PC-9 (cell line): ENCODE data around the gene DMKN. TPM values are rescaled to one million over a fixed set of nuclear protein-coding genes. Genes with fewer than 3 reads are reported as not detected.
A peak's percentile ranks its signal among the peaks of the same experiment; 100 is the strongest.

Experiments used
- BruUV-seq: library from RNA; stranded (reverse); fragments of 400-500 nt; replicated peaks from 2 replicates; lab custom pipeline; 2021; lab: Mats Ljungman, UMichigan
- CTCF ChIA-PET: fragments of 300-600 bp; sonication (Branson Sonifier 250); formaldehyde crosslinking; loops from one replicate; lab custom pipeline; 2022; ENCODE audit warnings: antibody characterized with exemption; lab: Charles Lee
- POLR2A ChIA-PET: fragments of 300-600 bp; sonication (Branson Sonifier 250); formaldehyde crosslinking; loops from one replicate; lab custom pipeline; 2022; ENCODE audit warnings: antibody characterized with exemption; ENCODE audit not compliant: unreplicated experiment; lab: Charles Lee
- DNase-seq, 2 experiments: peaks; one replicate each; pipeline versions ENCODE4 v3.0.0 to v3.0.0-alpha.2; 2015 to 2022; ENCODE audit warnings: mixed read lengths in 1 of 2
- H2AFZ ChIP-seq: fragments of 200-600 bp; sonication (generic); 2 replicates; pipeline ENCODE4 v1.8.1; 2017; ENCODE audit warnings: antibody characterized with exemption
- H3F3A ChIP-seq: fragments of 200-600 bp; sonication (generic); 2 replicates; pipeline ENCODE4 v1.8.1; 2017; ENCODE audit warnings: antibody characterized with exemption, mild to moderate bottlenecking, low read depth; ENCODE audit not compliant: insufficient read depth
- H3K27ac ChIP-seq: fragments of 200-600 bp; sonication (generic); 2 replicates; pipeline ENCODE4 v1.6.1; 2016; ENCODE audit warnings: mixed run types
- H3K27me3 ChIP-seq: fragments of 200-600 bp; sonication (generic); 2 replicates; pipeline ENCODE4 v1.6.1; 2016; ENCODE audit warnings: low read depth, mixed run types; ENCODE audit not compliant: insufficient read depth
- H3K36me3 ChIP-seq: fragments of 200-600 bp; sonication (generic); 2 replicates; pipeline ENCODE4 v1.6.1; 2016; ENCODE audit warnings: low read depth, mixed run types
- H3K4me1 ChIP-seq: fragments of 200-600 bp; sonication (generic); replicated peaks from 2 replicates; pipeline ENCODE4 v1.6.1; 2016; ENCODE audit warnings: mixed run types; ENCODE audit not compliant: insufficient read depth
- H3K4me2 ChIP-seq: fragments of 200-600 bp; sonication (generic); 2 replicates; pipeline ENCODE4 v1.6.1; 2017; ENCODE audit warnings: mixed run types
- H3K4me3 ChIP-seq: fragments of 200-600 bp; sonication (generic); 2 replicates; pipeline ENCODE4 v1.6.1; 2016; ENCODE audit warnings: mixed run types
- H3K79me2 ChIP-seq: fragments of 200-600 bp; sonication (generic); 2 replicates; pipeline ENCODE4 v1.6.1; 2017; ENCODE audit warnings: low read depth, mixed run types
- H3K9me2 ChIP-seq: fragments of 200-600 bp; sonication (generic); 2 replicates; pipeline ENCODE4 v1.8.1; 2017; ENCODE audit warnings: mild to moderate bottlenecking; ENCODE audit not compliant: insufficient read depth
- H3K9me3 ChIP-seq: fragments of 200-600 bp; sonication (generic); 2 replicates; pipeline ENCODE4 v1.8.1; 2016; ENCODE audit warnings: low read depth; ENCODE audit not compliant: insufficient read depth
- H4K20me1 ChIP-seq: fragments of 200-600 bp; sonication (generic); 2 replicates; pipeline ENCODE4 v1.8.1; 2017; ENCODE audit not compliant: insufficient read depth
- CTCF ChIP-seq: fragments of 200-600 bp; sonication (generic); conservative IDR thresholded peaks from 2 replicates; pipeline ENCODE4 v1.6.1; 2017; ENCODE audit warnings: mixed run types, antibody characterized with exemption, mild to moderate bottlenecking, moderate library complexity
- EZH2 ChIP-seq: fragments of 200-600 bp; sonication (generic); IDR thresholded peaks from 2 replicates; pipeline ENCODE4 v1.8.0; 2017; ENCODE audit warnings: antibody characterized with exemption, low read depth
- intact Hi-C: fragments of 100-400 bp; cut with micrococcal nuclease; formaldehyde crosslinking; loops from one replicate; pipeline ENCODE4 v1.10.0; 2022; ENCODE audit not compliant: unreplicated experiment
- total RNA-seq: library from RNA; stranded (reverse); gene quantifications from 2 replicates; pipeline ENCODE4 v1.2.3, GENCODE V29; 2021

DMKN gene
- total RNA-seq, 1 experiment from 2014 or later, result 135 TPM

- H3K4me3 ChIP-seq, result no peak overlapping the region
- TF ChIP-seq CTCF (no peak), EZH2 (no peak)
- no peaks in the 10 kb centered on the region for H3K9me3 ChIP-seq
- H2AFZ ChIP-seq, result no peak overlapping the region
- no peaks in the 10 kb centered on the region for H3K36me3 ChIP-seq
- H3K79me2 ChIP-seq, result no peaks in the 10 kb centered on the region
- ChIA-PET CTCF (interaction anchor here (0.7 kb wide), 1 partner anchor 23 kb away, joined by 3 read pairs; no protein-coding TSS in a partner anchor), POLR2A (interaction anchor here (0.5 kb wide), 1 partner anchor 73 kb away, joined by 3 read pairs; no protein-coding TSS in a partner anchor)
- H3K27ac ChIP-seq, result no peak overlapping the region
- H3F3A ChIP-seq, result 0 out of 2 replicates have a peak, but pooled peaks cover 3% of the 10 kb centered on the region
- peaks cover 44% of the 10 kb centered on the region for H3K27me3 ChIP-seq
- no TSS peak for BruUV-seq
- peaks cover 10% of the 10 kb centered on the region for H3K4me1 ChIP-seq
- no peaks in the 10 kb centered on the region for H4K20me1 ChIP-seq
- intact Hi-C loops, result no loop called here
- H3K4me2 ChIP-seq, result peak overlapping the region; percentile 51
- no peaks in the 10 kb centered on the region for H3K9me2 ChIP-seq
- peak; percentile 15 to 43 for DNase-seq
Observed at GRCh38 chr19:35491836-35492360, 21.6 kb downstream of the DMKN start.

- DNase-seq, result no peak
- POLR2A ChIA-PET, result interaction anchor here (0.6 kb wide), 1 partner anchor 20 kb away, joined by 4 read pairs; no protein-coding TSS in a partner anchor
- intact Hi-C loops, result no loop called here
- H3K27ac ChIP-seq, result no peak within 1 kb of the TSS
- H3K9me2 ChIP-seq, result no peaks in the 10 kb centered on the region
- no peak within 1 kb of the TSS for H3K4me2 ChIP-seq
- H3K4me3 ChIP-seq, result no peak within 1 kb of the TSS
- no TSS peak for BruUV-seq
- no peaks in the 10 kb centered on the region for H3F3A ChIP-seq
- H3K4me1 ChIP-seq, result peaks cover 10% of the 10 kb centered on the region
- no peak within 1 kb of the TSS for H2AFZ ChIP-seq
- H4K20me1 ChIP-seq, result no peaks in the 10 kb centered on the region
- peaks cover 55% of the 10 kb centered on the region for H3K27me3 ChIP-seq
- CTCF ChIA-PET, result no interaction called here
- TF ChIP-seq EZH2 (no peak), CTCF (no peak)
- H3K36me3 ChIP-seq, result no peaks in the 10 kb centered on the region
- no peaks in the 10 kb centered on the region for H3K9me3 ChIP-seq
- H3K79me2 ChIP-seq, result no peaks in the 10 kb centered on the region
Observed at GRCh38 chr19:35490364-35490763, 23.1 kb downstream of the DMKN start, which contains the start of gene KRTDAP. Gene KRTDAP (minus strand): TSS chr19:35490464. CDS start chr19:35490442, 22 bp downstream.

- H3K27me3 ChIP-seq, result peaks cover 55% of the 10 kb centered on the region
Observed at GRCh38 chr19:35488677-35489076, 24.8 kb downstream of the DMKN start.

More at GRCh38 chr19:35488677-35489076, 24.8 kb downstream of the DMKN start:
- H4K20me1 ChIP-seq, result no peaks in the 10 kb centered on the region
- H3F3A ChIP-seq, result no peaks in the 10 kb centered on the region
- no peak overlapping the region for H3K4me3 ChIP-seq
- no peak overlapping the region for H3K4me2 ChIP-seq
- H2AFZ ChIP-seq, result no peak overlapping the region
- no TSS peak for BruUV-seq
- H3K9me2 ChIP-seq, result no peaks in the 10 kb centered on the region
- H3K9me3 ChIP-seq, result no peaks in the 10 kb centered on the region
- TF ChIP-seq EZH2 (no peak), CTCF (no peak)
- intact Hi-C loops, result no loop called here
- no peaks in the 10 kb centered on the region for H3K36me3 ChIP-seq
- H3K27ac ChIP-seq, result no peak overlapping the region
- H3K79me2 ChIP-seq, result no peaks in the 10 kb centered on the region
- H3K4me1 ChIP-seq, result peaks cover 10% of the 10 kb centered on the region
- DNase-seq, result no peak
- ChIA-PET CTCF (no interaction called here), POLR2A (no interaction called here)
